KBM-7 (cell line): ENCODE results near the gene FER.
A peak's percentile ranks its signal among the peaks of the same experiment; 100 is the strongest.
"Not testable (repeated sequence)": the region's sequence is repeated elsewhere in the genome, so short reads cannot be mapped to it uniquely, and the experiment has no call there.

Experiments
- DNase-seq: peaks from one replicate; pipeline ENCODE4 v3.0.0-alpha.2; 2015
- in situ Hi-C: fragments of 300-500 bp; cut with MboI; formaldehyde crosslinking; loops from 2 replicates; pipeline ENCODE4 v1.14.3; 2020; ENCODE audit warnings: low sequenced_read_pairs, low pct_unique_long_range_greater_than_20kb, mixed read lengths

FER gene

DNA sequence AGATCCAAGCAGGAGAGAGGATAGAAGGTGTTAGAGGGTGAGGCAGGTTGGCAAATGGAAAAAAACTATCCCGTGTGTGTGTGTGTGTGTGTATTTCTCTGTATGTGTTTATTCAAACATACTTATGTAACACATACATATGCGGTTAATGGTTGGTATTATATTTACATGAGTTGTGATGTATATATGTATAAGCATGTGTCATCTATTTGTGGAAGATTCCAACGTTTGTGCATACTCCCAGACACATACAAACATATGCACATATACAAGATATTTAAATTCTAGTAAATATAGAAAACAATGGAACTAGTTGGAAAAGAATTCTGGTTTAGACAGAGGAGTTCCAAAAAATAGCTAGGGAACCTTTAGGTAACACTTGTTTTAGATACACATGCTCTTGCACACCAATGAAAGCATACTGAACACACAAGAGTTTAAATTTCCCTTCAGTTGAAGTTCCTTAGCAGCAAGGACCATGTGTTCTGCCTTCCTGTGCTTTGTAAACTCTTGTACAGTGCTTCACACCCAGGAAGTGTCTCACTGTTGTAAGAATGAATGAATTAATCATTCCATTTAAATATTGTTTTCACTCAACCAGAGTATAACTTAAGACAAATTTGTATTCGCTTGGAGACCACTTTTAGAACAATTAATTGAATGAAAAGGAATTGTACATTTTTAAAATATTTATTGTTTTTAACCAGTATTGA, 257.8 kb downstream of the FER start:
- in situ Hi-C loops: no loop called here
- DNase-seq: no peak

DNA sequence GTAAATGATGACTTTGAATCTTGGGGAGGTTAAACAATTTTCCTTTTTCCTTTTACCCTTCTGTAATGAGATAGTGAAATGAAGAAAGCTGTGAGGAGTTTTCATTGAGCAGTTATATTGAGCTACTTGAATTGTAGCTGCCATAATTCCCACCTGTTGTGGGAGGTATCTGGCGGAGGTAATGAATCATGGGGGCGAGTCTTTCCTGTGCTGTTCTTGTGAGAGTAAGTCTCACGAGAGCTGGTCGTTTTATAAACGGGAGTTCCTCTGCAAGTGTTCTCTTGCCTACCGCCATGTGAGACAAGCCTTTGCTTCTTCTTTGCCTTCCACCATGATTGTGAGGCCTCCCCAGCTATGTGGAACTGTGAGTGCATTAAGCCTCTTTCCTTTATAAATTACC, 258.4 kb downstream of the FER start:
- DNase-seq: no peak
- in situ Hi-C loops: no loop called here

DNA sequence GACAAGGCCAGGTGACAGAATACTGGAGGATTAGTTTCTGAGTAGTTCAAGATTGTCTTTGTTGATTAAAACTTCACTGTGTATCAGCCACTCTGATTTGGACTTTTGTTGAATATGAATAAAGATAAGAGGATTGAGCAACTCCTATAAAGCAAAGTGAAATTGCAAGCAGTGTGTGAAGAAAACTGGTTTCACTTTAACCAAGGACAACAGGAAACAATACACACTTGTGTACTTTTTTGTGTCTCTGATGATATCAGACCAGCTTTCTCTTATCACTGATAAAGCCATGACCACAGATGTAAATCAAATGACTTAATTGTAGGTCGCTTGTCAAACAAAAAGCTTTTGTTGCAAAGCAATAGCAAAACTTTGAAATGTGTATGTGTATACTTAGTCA, 268.6 kb downstream of the FER start:
- DNase-seq: no peak
- in situ Hi-C loops: no loop called here

DNA sequence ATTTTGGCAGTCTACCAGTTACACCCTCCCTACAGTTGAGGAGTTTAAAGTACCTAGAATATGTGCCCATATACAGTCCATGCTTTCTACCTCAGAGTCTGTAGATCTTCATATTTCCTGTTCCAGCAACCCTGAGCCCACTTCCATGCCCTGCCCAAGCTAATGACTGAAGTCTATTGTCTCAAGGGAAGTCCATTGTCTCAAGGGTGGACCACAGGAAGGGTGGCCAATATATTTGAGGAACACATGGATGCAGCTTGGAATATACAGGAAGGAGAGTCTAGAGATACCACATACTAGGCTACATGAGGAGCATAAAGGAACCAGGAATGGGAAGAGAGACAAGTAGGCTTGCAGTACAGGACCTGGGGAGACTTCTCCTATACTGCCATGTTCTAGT, 274.4 kb downstream of the FER start:
- in situ Hi-C loops: no loop called here

DNA sequence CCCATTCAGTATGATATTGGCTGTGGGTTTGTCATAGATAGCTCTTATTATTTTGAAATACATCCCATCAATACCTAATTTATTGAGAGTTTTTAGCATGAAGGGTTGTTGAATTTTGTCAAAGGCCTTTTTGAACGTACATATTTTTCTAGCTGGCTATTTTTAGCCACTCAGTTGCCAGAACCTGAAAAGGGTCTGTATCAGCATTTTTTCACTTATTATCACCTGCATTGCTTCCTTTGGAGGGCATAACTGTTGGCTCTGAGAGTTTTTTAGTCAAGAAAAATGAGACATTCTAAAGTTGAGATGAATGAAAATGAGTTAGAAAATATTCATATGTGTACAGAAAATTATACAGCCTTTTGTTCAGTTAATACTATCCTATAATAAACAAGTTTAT, 278.0 kb downstream of the FER start:
- in situ Hi-C loops, DNase-seq: not testable (repeated sequence)

More for the DNA sequence above, 274.4 kb downstream of the FER start:
- DNase-seq: no peak

DNA sequence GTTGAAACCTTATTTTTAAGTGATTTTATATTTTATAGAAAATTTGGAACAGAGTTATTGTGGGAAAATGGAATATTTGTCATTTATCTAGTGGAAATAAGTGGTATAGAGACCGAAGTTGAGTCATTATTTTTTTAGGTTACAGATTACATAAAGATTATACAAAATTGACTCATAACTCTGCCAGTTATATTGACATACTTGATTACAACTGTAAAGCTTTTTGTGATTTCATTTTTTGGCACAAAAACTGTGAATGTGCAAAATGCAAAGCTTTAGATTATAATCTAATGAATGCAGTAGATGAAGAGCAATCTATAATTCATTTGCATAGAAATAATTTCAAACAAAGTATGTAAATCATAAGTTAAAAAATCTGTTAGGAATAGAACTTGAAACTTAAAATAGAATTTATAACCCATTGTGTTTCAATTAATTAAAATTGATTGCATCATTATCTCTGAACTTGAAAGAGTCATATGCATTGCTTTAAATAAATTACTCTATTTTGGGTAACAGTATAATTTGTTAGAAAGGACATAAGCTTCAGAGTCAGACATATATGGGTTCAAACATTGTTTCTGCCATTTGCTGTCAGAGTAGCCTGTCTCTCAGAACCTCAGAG, 280.4 kb downstream of the FER start:
- in situ Hi-C loops: no loop called here

GRCh38 chr5:109028608-109029299, 281.1 kb downstream of the FER start:
- in situ Hi-C loops: no loop called here
- no peak for DNase-seq

More for the DNA sequence above, 280.4 kb downstream of the FER start:
- no peak for DNase-seq

GRCh38 chr5:109029847-109030246, 282.1 kb downstream of the FER start:
- in situ Hi-C loops: no loop called here
- no peak for DNase-seq

DNA sequence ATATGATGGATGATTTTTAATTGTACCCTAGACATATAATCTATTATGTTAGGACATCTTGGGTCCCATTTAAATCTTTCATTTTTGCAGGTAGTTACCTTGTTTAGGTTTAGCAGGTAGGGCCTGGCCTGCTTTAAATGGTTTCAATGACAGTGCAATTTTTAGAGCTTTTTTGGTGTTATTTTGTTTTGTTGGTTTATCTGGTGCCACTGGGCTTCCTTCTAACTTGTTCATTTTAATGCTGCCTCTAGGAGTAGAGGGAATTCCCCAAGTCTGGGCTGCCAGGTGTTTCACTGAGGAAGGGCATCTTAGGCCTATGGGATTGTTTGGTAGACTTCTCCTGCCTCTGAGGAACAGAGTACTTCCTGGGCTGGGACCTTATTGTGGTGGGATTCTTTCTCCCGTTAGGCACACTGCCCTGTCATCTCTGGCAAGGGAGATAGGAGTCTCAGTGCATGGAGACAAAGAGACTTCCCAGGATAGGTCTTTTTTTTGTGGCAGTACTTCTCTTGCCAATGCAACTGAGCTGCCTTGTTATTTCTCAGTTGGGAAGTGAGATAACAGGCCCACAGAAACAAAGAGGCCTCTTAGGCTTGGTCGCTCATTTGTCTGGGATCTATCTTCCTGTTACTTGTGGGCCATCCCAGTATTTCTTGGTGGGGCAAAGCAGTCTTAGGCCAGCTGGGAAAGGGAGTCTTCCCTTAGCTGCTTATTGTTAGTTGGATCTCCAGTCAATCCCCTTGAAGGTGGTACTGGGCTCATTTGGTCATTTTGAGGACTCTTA, 282.9 kb downstream of the FER start:
- in situ Hi-C loops: no loop called here
- DNase-seq: no peak

GRCh38 chr5:109034306-109034705, 286.6 kb downstream of the FER start:
- DNase-seq: no peak
- in situ Hi-C loops: no loop called here

DNA sequence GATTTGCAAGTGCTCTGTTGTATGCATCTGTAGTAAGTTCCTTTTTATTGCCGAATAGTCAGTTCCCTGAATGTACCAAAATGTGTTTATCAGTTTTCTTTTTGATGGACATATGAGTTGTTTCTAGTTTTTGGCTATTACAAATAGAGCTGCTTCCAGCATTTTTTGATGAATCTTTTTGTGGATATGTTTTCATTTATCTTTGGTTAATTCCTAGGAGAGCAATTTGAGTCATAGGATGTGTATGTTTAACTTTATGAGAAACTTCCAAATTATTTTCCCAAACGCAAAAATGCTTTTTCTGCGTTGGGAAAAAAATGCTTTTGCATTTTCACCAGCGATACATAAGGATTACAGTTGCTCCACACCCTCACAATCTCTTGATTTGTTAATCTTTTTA, 287.7 kb downstream of the FER start:
- DNase-seq: no peak
- in situ Hi-C loops: no loop called here

DNA sequence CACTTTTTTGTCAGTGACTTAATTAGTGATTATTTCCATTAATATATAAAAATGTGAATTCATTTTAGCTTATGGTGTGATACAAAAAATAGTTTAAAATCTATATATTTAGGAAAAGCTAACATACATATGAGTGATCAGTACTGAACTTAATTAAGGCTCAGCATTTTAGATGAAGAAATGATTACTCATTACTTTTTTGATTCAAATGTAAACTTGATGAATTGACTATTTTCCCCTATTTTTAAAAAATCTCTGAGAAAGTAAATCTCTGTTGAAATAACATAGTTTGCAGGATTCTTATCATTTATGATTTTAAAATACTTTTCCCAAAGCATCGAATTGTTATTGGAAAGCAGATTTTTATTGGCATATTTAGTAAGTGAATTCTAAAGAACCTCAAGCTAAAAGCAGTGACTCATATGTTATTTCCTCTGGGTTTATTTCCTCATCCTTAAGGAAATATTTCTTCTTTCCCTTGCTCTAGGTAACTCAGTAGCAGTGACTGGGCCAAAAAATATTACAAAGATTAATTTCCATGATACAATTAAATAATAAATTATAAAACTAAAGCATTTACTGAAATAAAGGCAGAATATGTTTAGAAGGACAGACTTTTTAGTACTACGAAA, 290.6 kb downstream of the FER start:
- no peak for DNase-seq
- in situ Hi-C loops: no loop called here

- DNase-seq: peak; percentile 67
- in situ Hi-C loops: no loop called here
Measured at GRCh38 chr5:109041317-109041716, 293.6 kb downstream of the FER start.

DNA sequence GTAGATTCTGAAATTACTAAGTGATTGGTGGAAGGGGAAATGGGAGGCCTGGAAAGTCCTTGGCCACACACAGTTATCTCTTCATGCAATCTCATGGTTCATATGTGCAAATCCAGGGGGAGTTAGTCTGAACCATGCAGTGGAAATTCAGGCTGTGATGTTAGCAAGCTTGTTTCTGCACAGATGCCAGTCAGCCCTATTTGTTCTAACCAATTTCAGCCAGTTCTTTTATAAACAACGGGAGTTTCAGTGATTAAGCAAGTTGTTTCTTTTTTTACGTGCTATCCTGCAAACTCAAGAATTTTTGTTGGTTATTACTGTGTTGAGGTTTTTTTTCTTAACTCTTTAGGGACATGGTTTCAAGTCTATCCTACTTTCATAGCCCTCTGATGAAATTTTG, 298.0 kb downstream of the FER start:
- in situ Hi-C loops: no loop called here
- no peak for DNase-seq

DNA sequence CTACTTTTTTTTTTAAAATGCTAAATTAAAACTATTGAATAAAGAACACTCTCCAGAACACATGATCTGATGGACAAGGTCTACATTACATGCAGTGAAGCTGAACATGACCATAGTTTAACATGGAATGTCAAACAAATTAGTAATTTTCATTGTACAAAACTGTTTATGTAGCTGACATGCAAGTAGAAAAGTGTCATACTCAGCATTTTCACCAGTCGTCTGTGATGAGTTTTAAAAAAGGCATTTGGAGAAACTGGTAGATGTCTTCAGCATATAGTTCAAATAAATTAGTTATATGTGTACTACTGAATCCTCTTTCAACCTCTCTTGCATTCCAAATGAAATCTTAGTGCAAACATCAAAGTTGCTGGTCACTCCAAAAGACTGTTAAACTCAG, 301.9 kb downstream of the FER start:
- in situ Hi-C loops: no loop called here
- no peak for DNase-seq

DNA sequence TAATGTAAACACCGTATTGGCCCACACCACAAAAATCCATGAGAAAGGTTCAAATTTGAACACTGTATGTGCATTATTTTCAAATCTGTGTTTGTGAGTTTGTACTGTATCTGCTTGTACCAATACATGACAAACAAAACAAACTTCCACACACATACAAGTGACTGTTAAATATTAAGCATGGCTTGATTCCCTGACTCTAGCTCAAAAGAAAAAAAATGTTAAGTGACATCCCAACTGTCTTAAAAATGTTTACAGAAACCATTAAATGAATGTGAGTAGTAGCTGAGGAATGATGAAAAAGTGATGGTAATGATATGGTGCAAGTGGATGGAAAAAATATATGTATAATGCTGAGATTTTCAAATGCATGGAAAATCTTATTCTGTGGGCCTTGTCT, 302.6 kb downstream of the FER start:
- in situ Hi-C loops, DNase-seq: not testable (repeated sequence)

DNA sequence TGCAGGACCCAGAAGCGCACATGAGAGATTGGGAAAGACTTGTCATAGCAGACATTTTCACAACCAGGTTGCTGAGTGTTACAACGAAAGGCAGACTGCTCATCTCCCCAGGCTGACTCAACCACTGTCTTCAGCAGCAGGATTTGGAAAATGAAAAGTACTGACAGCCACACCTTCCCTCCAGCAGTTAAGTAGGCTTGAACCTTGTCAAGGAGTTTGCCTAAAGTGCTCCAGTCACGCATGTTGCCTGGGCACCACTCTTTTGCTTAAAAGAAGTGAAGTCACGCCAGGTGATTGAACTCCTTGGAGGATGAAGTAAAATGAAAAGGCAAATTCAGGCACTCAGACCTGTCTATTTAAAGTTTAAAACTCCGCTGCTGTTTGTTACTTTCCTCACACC, 304.5 kb downstream of the FER start:
- DNase-seq, in situ Hi-C loops: not testable (repeated sequence)

DNA sequence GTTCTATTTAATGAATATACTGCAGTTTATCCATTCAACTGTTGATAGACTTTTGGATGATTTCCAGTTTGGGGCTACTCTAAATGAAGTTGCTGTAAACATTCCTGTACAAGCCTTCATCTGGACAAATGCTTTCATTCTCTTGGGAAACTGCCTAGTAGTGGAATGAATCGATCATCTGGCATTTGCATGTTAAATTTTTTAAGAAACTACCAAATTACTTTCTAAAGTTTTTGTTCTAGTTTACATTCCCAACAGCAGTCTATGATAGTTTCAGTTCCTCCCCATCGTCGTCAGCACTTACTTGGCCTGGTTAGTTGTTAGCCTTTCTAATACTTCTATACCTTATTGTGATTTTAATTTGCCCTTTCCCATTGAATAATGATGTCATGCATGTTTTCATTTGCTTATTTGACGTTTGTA, 306.3 kb downstream of the FER start:
- in situ Hi-C loops: no loop called here
- no peak for DNase-seq

- no peak for DNase-seq
- in situ Hi-C loops: no loop called here
Measured at GRCh38 chr5:109060378-109061025, 312.8 kb downstream of the FER start.
